Lung microvascular endothelial cell (primary cell): ENCODE results near the gene SLC29A1. TPM values are rescaled to one million over a fixed set of nuclear protein-coding genes. Genes with fewer than 3 reads are reported as not detected.
"Not testable (repeated sequence)": the region's sequence is repeated elsewhere in the genome, so short reads cannot be mapped to it uniquely, and the experiment has no call there.

Experiments
- DNase-seq, 2 donors: peaks; one replicate each; pipeline versions ENCODE4 v3.0.0 to v3.0.0-alpha.2; 2010; ENCODE audit warnings: low read depth in 2 of 2
- total RNA-seq: library from RNA; depleted of rRNA; stranded (reverse); fragments of >200 nt; gene quantifications from 2 replicates; pipeline ENCODE4 v1.2.1, GENCODE V29; 2014

The SLC29A1 gene
- total RNA-seq, 1 donor from 2014 or later, result 28.6 TPM

- peak; percentile 91 for DNase-seq
These were observed 2.0 kb upstream of the SLC29A1 start for GRCh38 chr6:44221291-44221960.

- peak in 1 of 2 donors; percentile 62 for DNase-seq
These were observed 1.4 kb upstream of the SLC29A1 start for GRCh38 chr6:44221961-44222335.

GRCh38 chr6:44222486-44223318, 693 bp upstream of the SLC29A1 start:
- DNase-seq, result peak in 1 of 2 donors; percentile 50

- DNase-seq, result peak in 1 of 2 donors; percentile 52
These were observed 902 bp downstream of the SLC29A1 start for GRCh38 chr6:44224029-44224964.

GRCh38 chr6:44224965-44225305, 1.5 kb downstream of the SLC29A1 start:
- no peak for DNase-seq

- no peak for DNase-seq
These were observed 2.4 kb downstream of the SLC29A1 start for GRCh38 chr6:44225579-44226325.

- DNase-seq, result no peak
These were observed 3.2 kb downstream of the SLC29A1 start for GRCh38 chr6:44226368-44227147.

GRCh38 chr6:44227148-44227793, 3.9 kb downstream of the SLC29A1 start:
- no peak for DNase-seq

- no peak for DNase-seq
These were observed 4.6 kb downstream of the SLC29A1 start for GRCh38 chr6:44228031-44228430.

GRCh38 chr6:44228433-44228832, 5.0 kb downstream of the SLC29A1 start:
- no peak for DNase-seq

- no peak for DNase-seq
These were observed 5.4 kb downstream of the SLC29A1 start for GRCh38 chr6:44228836-44229235.

- DNase-seq, result no peak
These were observed 6.1 kb downstream of the SLC29A1 start for GRCh38 chr6:44229376-44230033.

- no peak for DNase-seq
These were observed 6.8 kb downstream of the SLC29A1 start for GRCh38 chr6:44230034-44230675.

GRCh38 chr6:44231426-44231825, 8.0 kb downstream of the SLC29A1 start:
- DNase-seq, result not testable (repeated sequence)

- no peak for DNase-seq
These were observed 9.5 kb downstream of the SLC29A1 start for GRCh38 chr6:44232676-44233566.

GRCh38 chr6:44233567-44234100, 10.2 kb downstream of the SLC29A1 start:
- DNase-seq, result no peak
